ENCODE results near the gene MBD2. TPM values are rescaled to one million over a fixed set of nuclear protein-coding genes. Genes with fewer than 3 reads are reported as not detected.

MBD2 gene, protein sequence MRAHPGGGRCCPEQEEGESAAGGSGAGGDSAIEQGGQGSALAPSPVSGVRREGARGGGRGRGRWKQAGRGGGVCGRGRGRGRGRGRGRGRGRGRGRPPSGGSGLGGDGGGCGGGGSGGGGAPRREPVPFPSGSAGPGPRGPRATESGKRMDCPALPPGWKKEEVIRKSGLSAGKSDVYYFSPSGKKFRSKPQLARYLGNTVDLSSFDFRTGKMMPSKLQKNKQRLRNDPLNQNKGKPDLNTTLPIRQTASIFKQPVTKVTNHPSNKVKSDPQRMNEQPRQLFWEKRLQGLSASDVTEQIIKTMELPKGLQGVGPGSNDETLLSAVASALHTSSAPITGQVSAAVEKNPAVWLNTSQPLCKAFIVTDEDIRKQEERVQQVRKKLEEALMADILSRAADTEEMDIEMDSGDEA
- total RNA-seq, result 10 to 100 TPM; 33.3 to 58.6 (median 44.6) TPM

DNA sequence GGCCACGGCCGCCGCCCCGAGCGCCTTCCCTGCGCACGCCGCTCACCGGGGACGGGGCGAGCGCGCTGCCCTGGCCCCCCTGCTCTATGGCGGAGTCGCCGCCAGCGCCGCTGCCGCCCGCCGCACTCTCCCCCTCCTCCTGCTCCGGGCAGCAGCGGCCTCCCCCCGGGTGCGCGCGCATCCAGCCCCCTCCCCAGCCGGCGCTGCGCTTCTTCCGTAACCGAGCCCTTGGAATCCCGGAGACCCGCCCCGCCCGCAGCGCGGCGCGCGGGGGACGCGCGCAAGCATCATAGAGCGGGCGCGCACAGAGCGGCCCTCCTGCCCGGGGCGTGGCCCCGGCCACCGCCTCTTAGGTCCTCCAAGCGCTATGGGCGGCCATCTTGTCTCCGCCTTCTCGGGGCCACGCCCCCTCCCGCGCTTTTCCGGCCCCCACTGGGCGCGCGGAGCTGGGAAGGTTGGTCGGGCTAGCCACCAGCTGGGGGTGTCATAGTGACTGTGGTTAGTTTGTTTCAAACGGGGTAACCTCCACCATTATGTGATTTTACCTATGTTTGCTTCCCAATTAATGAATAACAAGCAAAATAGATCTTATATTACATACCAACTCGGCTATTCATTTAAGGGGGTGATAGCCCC lies at the start of gene MBD2:
Gene MBD2, minus strand, starts transcription at position 291 of the 636 bp plus-strand sequence. Its CDS starts 110 bp downstream, at position 181.
- DNase-seq (ENCODE audit: low spot score) (peak; percentile 76), ATAC-seq (ENCODE audit: low FRiP score) (peak; percentile 98)
- TF ChIP-seq, protein P1, sequence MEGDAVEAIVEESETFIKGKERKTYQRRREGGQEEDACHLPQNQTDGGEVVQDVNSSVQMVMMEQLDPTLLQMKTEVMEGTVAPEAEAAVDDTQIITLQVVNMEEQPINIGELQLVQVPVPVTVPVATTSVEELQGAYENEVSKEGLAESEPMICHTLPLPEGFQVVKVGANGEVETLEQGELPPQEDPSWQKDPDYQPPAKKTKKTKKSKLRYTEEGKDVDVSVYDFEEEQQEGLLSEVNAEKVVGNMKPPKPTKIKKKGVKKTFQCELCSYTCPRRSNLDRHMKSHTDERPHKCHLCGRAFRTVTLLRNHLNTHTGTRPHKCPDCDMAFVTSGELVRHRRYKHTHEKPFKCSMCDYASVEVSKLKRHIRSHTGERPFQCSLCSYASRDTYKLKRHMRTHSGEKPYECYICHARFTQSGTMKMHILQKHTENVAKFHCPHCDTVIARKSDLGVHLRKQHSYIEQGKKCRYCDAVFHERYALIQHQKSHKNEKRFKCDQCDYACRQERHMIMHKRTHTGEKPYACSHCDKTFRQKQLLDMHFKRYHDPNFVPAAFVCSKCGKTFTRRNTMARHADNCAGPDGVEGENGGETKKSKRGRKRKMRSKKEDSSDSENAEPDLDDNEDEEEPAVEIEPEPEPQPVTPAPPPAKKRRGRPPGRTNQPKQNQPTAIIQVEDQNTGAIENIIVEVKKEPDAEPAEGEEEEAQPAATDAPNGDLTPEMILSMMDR (IDR thresholded peaks at IDR 0.05), result no peak

DNA sequence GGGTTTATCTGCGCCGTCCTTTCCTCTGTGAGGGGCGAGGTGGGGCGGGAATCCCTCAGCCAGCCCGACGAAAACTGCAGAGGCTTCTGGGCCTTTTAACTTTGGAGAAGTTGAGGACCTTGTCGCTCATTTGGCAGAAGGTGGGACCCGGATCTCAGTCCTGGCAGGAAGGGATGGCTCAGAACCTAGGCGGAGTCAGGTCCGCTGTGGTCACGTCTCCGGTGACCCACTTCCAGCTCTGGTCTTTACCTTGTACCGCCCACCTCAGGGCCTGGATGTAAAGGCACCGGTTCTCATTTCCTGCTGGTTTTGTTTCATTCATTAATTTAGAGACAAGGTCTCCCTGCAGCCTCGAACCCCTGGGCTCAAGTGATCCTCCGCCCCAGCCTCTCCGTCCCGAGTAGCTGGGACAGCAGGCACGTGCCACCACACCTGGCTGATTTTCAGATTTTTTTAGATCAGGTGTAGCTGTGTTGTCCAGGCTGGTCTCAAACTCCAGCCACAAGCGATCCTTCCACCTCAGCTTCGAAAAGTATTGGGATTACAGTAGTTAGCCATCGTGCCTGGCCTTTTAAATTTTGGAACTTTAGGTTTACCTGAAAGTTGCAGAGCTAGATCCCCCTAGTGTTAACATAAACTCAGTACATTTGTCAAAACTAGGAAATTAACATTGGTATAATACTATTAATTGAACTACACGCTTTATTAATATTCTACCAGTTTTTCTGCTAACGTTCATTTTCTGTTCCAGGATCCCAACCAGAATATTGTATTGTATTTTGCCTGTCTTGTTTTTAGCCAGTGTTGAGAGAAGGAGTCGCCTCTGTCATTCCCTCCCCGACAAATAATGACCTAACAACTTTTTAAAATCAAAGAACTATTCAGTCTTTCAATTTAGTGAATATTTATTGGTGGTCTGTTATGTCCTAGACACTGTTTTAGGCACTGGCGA lies 45.7 kb upstream of the MBD2 start:
- ATAC-seq (ENCODE audit: low FRiP score), result peak; percentile 68
- DNase-seq (ENCODE audit: low spot score), result no peak
- TF ChIP-seq, protein P1 (IDR thresholded peaks at IDR 0.05), result no peak

DNA sequence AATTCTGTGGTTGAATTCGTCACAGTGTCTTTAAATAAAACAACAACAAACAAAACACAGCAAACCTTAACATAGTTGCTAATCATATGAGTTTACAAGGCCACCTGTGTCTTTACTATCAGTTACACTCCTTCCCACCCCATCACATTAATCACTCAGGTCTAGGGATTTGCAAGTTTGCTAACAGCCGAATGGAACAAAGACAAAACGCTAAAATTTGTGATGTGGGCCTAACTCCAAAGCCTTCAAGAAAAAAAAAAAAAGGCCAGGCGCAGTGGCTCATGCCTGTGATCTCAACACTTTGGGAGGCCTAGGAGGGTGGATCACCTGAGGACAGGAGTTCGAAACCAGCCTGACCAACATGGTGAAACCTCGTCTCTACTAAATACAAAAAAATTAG lies 44.3 kb upstream of the MBD2 start:
- DNase-seq (ENCODE audit: low spot score), result no peak
- ATAC-seq (ENCODE audit: low FRiP score), result no peak
- TF ChIP-seq, protein P1 (IDR thresholded peaks at IDR 0.05), result no peak

DNA sequence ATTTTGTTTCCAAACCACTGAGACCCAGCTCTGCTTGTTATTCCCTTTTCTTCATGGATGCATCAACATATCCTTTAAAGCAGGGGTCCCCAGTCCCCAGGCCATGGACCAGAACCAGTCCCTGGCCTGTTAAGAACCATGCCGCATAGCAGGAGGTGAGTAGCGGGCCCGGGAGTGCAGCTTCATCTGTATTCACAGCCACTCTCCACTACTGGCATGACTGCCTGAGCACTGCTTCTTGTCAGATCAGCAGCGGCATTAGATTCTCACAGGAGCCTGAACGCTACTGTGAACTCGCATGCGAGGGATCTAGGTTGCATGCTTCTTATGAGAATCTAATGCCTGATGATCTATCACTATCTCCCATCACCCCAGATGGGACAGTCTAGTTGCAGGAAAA lies 43.2 kb upstream of the MBD2 start:
- DNase-seq (ENCODE audit: low spot score) (no peak), ATAC-seq (ENCODE audit: low FRiP score) (no peak)
- TF ChIP-seq, protein P1 (IDR thresholded peaks at IDR 0.05), result no peak

DNA sequence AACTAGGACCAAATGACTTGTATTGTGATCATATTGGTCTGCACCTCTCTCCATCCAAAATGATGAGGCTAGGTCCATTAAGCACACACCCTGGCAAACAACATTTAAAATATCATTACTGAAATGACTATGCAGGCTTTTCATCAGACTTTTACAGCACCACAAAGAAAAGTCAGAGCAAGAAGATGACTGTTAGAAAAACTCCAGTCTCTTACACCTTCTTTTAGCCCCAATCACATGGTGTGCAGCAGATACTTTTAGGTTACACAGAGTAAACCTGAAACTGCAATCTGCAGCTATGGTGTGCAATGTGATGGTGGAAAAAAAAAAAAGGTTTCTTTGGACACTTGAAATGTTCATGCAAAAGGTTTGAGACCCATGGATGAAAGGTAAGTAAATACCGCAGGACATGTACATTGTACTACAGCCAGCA lies 39.5 kb upstream of the MBD2 start:
- ATAC-seq (ENCODE audit: low FRiP score) (no peak), DNase-seq (ENCODE audit: low spot score) (no peak)
- TF ChIP-seq, protein P1 (IDR thresholded peaks at IDR 0.05), result no peak

DNA sequence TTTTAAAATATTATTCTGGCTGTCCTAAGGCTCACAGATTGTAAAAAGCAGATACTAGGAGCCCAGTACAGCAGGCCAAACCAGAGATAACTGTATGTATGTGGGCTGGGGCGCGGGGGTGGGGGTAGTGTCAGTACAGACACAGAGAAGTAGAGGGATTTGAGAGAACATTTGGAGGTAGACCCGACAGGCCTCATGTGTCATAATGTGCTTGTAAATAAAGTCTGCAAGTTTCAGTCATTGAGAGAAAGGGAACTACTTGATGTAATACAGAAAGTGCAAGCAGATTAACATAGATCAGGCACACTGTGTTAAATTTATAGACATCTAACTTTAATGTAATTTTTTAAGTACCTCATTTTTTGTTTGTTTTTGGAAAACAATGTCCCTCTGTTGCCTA lies 37.4 kb upstream of the MBD2 start:
- TF ChIP-seq, protein P1 (IDR thresholded peaks at IDR 0.05), result no peak
- no peak for DNase-seq (ENCODE audit: low spot score)
- peak; percentile 17 for ATAC-seq (ENCODE audit: low FRiP score)
